ENCODE measurements around the gene SH3BP1. TPM values are rescaled to one million over a fixed set of nuclear protein-coding genes. Genes with fewer than 3 reads are reported as not detected.

Gene SH3BP1
- total RNA-seq, 1 donor from 2014 or later, result 10.3 TPM

DNA sequence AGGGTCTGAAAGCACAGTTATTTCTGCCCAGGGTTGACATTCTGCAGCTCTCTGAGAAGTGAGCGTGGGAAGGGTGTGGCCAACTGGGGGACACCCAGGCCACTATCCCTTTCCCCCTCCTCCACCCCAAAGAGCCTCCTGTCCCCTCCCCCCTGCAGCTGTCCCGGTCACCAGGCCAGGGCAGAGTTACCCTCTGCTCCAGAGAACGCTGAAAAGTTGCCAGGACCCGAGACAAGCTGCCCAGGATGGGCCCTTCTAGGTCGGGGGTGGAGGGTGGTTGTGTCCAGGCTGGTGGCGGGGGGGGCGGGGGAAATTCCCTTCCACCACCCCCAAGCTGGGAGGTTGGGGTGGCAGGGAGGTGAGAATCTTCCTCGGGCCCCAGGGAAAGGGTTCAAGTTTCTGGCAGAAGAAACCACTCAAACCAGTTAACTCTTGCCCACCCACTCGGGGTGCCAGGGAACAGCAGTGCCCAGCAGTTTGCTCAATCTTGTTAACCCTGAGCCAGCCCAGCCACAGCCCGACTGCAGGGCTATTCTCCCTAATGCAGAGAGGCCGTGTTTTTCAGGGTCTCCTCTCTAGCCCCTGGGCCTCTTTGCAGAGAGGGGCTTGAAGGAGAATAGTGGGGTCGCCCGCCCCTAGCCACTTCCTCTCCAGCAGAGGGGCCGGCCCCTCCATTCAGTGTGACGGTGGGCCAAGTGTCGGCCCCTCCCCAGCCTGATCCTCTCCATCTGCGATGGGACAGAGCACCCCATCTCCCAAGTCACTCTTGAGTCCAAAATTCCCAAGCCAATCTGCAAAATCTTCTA, 36.7 kb downstream of the SH3BP1 start:
- DNase-seq (ENCODE audit: low spot score), result no peak
- Mint-ChIP-seq H3K4me3 (peak overlapping the region; percentile 72), H3K27ac (peak overlapping the region; percentile 76), H3K4me1 (peaks cover 18% of the 10 kb centered on the region), H3K27me3 (ENCODE audit: insufficient read depth, low read depth) (no peaks in the 10 kb centered on the region), H3K36me3 (no peaks in the 10 kb centered on the region), H3K9me3 (no peaks in the 10 kb centered on the region)
- no peaks in the 10 kb centered on the region for H4K20me1 ChIP-seq (ENCODE audit: low read depth)
- H3K4me3 ChIP-seq, result peak overlapping the region; percentile 46
- H2AFZ ChIP-seq (replicated peaks), result no peak overlapping the region
- H3K9ac ChIP-seq, result no peak overlapping the region
- H3K4me1 ChIP-seq, result no peaks in the 10 kb centered on the region
- peak overlapping the region; percentile 53 for H3K4me2 ChIP-seq
- H3K36me3 ChIP-seq, result no peaks in the 10 kb centered on the region
- TF ChIP-seq, protein P1, sequence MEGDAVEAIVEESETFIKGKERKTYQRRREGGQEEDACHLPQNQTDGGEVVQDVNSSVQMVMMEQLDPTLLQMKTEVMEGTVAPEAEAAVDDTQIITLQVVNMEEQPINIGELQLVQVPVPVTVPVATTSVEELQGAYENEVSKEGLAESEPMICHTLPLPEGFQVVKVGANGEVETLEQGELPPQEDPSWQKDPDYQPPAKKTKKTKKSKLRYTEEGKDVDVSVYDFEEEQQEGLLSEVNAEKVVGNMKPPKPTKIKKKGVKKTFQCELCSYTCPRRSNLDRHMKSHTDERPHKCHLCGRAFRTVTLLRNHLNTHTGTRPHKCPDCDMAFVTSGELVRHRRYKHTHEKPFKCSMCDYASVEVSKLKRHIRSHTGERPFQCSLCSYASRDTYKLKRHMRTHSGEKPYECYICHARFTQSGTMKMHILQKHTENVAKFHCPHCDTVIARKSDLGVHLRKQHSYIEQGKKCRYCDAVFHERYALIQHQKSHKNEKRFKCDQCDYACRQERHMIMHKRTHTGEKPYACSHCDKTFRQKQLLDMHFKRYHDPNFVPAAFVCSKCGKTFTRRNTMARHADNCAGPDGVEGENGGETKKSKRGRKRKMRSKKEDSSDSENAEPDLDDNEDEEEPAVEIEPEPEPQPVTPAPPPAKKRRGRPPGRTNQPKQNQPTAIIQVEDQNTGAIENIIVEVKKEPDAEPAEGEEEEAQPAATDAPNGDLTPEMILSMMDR (IDR thresholded peaks at IDR 0.05), result no peak
- TF ChIP-seq EZH2phosphoT487 (IDR thresholded peaks at IDR 0.05) (no peak), EZH2 (IDR thresholded peaks at IDR 0.05) (no peak)
- H3K27ac ChIP-seq, result no peak overlapping the region
- peaks cover 8% of the 10 kb centered on the region for H3K27me3 ChIP-seq
- H3K9me3 ChIP-seq (ENCODE audit: low read depth), result no peaks in the 10 kb centered on the region
- H3K79me2 ChIP-seq (ENCODE audit: low read depth), result no peaks in the 10 kb centered on the region
- H3F3A ChIP-seq (ENCODE audit: low read depth), result peaks cover 31% of the 10 kb centered on the region

DNA sequence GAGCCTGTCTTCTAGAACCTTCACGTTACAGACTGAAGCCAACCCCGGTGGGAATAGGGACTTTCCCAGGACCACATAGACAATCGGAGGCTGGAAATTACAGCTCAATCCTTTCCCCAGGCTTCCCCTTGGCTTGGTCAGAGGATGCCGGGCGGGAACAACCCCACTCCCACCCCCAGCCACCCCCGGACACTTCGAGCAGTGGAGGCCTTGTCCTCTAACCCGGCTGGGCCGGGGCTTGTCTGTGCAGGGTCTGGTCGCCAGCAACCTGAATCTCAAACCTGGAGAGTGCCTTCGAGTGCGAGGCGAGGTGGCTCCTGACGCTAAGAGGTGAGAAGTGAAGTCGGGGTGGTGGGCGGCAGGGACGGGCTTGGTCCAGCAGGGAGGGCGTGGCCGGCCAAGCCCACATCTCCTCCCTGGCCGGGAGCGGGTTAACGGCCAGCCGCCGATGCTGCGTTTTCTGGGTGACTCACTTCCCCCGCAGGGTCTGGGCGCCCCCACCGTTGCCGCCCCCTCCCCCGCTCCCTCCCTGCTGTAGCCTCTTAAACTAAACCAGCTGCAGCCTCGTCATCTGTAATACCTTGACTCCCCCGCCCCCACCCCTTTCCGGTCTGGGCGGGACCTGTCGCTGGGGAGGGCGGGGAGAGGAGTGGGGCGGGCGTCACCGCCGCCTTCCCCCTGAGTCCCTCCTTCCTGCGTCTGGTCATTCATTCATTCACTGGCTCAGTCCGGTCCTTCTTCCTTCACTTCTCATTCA, 37.4 kb downstream of the SH3BP1 start:
- Histone ChIP-seq H3K27me3 (peaks cover 8% of the 10 kb centered on the region), H3K4me1 (no peaks in the 10 kb centered on the region), H3F3A (ENCODE audit: low read depth) (peaks cover 31% of the 10 kb centered on the region), H3K4me3 (peak overlapping the region; percentile 46), H4K20me1 (ENCODE audit: low read depth) (no peaks in the 10 kb centered on the region), H3K27ac (no peak overlapping the region), H3K9ac (no peak overlapping the region), H3K79me2 (ENCODE audit: low read depth) (no peaks in the 10 kb centered on the region), H3K9me3 (ENCODE audit: low read depth) (no peaks in the 10 kb centered on the region), H2AFZ (replicated peaks) (peak overlapping the region; percentile 27), H3K36me3 (no peaks in the 10 kb centered on the region), H3K4me2 (peak overlapping the region; percentile 53)
- TF ChIP-seq, protein P1 (IDR thresholded peaks at IDR 0.05), result no peak
- TF ChIP-seq EZH2phosphoT487 (IDR thresholded peaks at IDR 0.05), result no peak
- Mint-ChIP-seq H3K27ac (peak overlapping the region; percentile 76), H3K27me3 (ENCODE audit: insufficient read depth, low read depth) (no peaks in the 10 kb centered on the region), H3K9me3 (no peaks in the 10 kb centered on the region), H3K4me1 (peaks cover 18% of the 10 kb centered on the region), H3K4me3 (peak overlapping the region; percentile 84), H3K36me3 (no peaks in the 10 kb centered on the region)
- peak; percentile 85 for DNase-seq (ENCODE audit: low spot score)

DNA sequence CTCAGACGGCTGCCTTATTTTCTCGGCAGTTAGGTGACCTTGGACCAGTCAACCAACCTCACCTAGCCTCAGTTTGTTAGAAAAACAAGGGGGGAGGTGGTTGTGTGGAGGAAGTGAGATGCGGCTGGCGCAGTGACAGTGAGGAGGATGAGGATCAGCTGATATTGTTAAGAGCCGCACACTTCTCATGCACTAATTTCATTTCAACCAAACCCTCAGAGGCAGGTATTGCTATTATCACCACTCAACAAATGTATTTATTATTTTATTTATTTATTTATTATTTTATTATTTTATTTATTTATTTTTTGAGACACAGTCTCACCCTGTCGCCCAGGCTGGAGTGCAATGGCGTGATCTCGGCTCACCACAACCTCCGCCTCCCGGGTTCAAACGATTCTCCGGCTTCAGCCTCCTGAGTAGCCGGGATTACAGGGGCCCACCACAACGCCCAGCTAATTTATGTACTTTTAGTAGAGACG, 38.1 kb downstream of the SH3BP1 start:
- no peaks in the 10 kb centered on the region for H3K9me3 ChIP-seq (ENCODE audit: low read depth)
- Mint-ChIP-seq H3K36me3 (no peaks in the 10 kb centered on the region), H3K9me3 (no peaks in the 10 kb centered on the region), H3K4me1 (peaks cover 18% of the 10 kb centered on the region), H3K27me3 (ENCODE audit: insufficient read depth, low read depth) (no peaks in the 10 kb centered on the region), H3K27ac (no peak overlapping the region), H3K4me3 (peak overlapping the region; percentile 84)
- DNase-seq (ENCODE audit: low spot score), result no peak
- no peak overlapping the region for H3K27ac ChIP-seq
- H3K9ac ChIP-seq, result no peak overlapping the region
- H3K36me3 ChIP-seq, result no peaks in the 10 kb centered on the region
- H3K79me2 ChIP-seq (ENCODE audit: low read depth), result no peaks in the 10 kb centered on the region
- no peak overlapping the region for H2AFZ ChIP-seq (replicated peaks)
- H3K4me3 ChIP-seq, result peak overlapping the region; percentile 46
- no peaks in the 10 kb centered on the region for H3K4me1 ChIP-seq
- no peaks in the 10 kb centered on the region for H4K20me1 ChIP-seq (ENCODE audit: low read depth)
- H3K4me2 ChIP-seq, result peak overlapping the region; percentile 53
- H3F3A ChIP-seq (ENCODE audit: low read depth), result peaks cover 31% of the 10 kb centered on the region
- peaks cover 8% of the 10 kb centered on the region for H3K27me3 ChIP-seq
- TF ChIP-seq, protein P1 (IDR thresholded peaks at IDR 0.05), result no peak
- TF ChIP-seq EZH2 (IDR thresholded peaks at IDR 0.05), result no peak
- TF ChIP-seq EZH2phosphoT487 (IDR thresholded peaks at IDR 0.05), result no peak
